ENCODE results near the gene NPEPPS. TPM values are rescaled to one million over a fixed set of nuclear protein-coding genes. Genes with fewer than 3 reads are reported as not detected.

Gene NPEPPS
- total and polyA plus RNA-seq, 9 donors: 96.8 to 166 (median 114) TPM

- DNase-seq: no peak
- H3K27ac ChIP-seq (ENCODE audit: low read length): no peak overlapping the region
- H3K4me1 ChIP-seq (ENCODE audit: control insufficient read depth, insufficient read depth, low read length): no peaks in the 10 kb centered on the region
- WGBS (ENCODE audit: insufficient coverage): 80% methylated on average over 1 of the region's 5 CpGs
- H3K36me3 ChIP-seq (ENCODE audit: control insufficient read depth, insufficient read depth, low read length): peaks cover 5% of the 10 kb centered on the region
- H3K9me3 ChIP-seq (replicated peaks; ENCODE audit: control insufficient read depth, low read depth, low read length): no peaks in the 10 kb centered on the region
- no peaks in the 10 kb centered on the region for H3K27me3 ChIP-seq (ENCODE audit: control insufficient read depth, insufficient read depth, low read length)
- no peak overlapping the region for H3K4me3 ChIP-seq (ENCODE audit: low read length)
These were observed 108.0 kb downstream of the NPEPPS start for GRCh38 chr17:47638903-47639302.

GRCh38 chr17:47640076-47640475, 109.2 kb downstream of the NPEPPS start:
- Histone ChIP-seq H3K4me3 (ENCODE audit: low read length) (no peak overlapping the region), H3K36me3 (ENCODE audit: control insufficient read depth, insufficient read depth, low read length) (peaks cover 2% of the 10 kb centered on the region), H3K9me3 (replicated peaks; ENCODE audit: control insufficient read depth, low read depth, low read length) (no peaks in the 10 kb centered on the region), H3K27ac (ENCODE audit: low read length) (no peak overlapping the region), H3K4me1 (ENCODE audit: control insufficient read depth, insufficient read depth, low read length) (no peaks in the 10 kb centered on the region), H3K27me3 (ENCODE audit: control insufficient read depth, insufficient read depth, low read length) (no peaks in the 10 kb centered on the region)
- no peak for DNase-seq
- WGBS (ENCODE audit: insufficient coverage): no CpG with 5 or more reads among the region's 3 CpGs

DNA sequence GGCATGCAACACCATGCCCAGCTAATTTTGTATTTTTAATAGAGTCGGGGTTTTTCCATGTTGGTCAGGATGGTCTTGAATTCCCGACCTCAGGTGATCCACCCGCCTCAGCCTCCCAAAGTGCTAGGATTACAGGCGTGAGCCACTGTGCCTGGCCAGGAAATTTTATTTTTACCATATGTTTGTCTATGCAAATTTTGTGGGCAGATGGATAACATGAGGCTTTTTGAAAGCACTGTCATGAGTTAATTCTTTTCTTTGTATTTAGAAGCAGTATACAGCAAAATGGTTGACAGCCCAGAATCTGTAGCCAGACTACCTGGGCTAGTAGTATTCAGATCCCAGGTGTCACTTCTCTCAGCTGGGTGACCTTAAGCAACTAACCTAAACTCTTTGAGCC, 110.3 kb downstream of the NPEPPS start:
- 100% methylated on average over 1 of the region's 4 CpGs for WGBS (ENCODE audit: insufficient coverage)
- no peaks in the 10 kb centered on the region for H3K27me3 ChIP-seq (ENCODE audit: control insufficient read depth, insufficient read depth, low read length)
- H3K36me3 ChIP-seq (ENCODE audit: control insufficient read depth, insufficient read depth, low read length): peaks cover 1% of the 10 kb centered on the region
- no peaks in the 10 kb centered on the region for H3K9me3 ChIP-seq (replicated peaks; ENCODE audit: control insufficient read depth, low read depth, low read length)
- no peak overlapping the region for H3K4me3 ChIP-seq (ENCODE audit: low read length)
- no peak for DNase-seq
- no peaks in the 10 kb centered on the region for H3K4me1 ChIP-seq (ENCODE audit: control insufficient read depth, insufficient read depth, low read length)
- H3K27ac ChIP-seq (ENCODE audit: low read length): no peak overlapping the region

DNA sequence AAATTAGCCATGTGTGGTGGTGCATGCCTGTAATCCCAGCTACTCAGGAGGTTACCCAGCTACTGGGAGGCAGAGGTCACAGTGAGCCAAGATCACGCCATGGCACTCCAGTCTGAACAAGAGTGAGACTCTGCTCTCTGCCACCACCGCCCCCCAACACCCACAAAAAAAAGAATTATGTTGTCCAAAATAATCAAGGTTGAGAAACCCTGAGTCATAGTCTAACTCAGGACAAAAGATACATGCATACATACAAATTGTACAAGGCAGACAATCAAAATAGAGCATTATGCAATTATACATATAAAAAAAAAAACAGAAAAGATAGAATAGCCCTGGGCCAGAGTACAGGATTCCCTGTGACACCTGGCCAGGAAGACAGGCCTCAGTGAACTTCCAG, 112.2 kb downstream of the NPEPPS start:
- Histone ChIP-seq H3K4me3 (ENCODE audit: low read length) (no peak overlapping the region), H3K27me3 (ENCODE audit: control insufficient read depth, insufficient read depth, low read length) (no peaks in the 10 kb centered on the region), H3K27ac (ENCODE audit: low read length) (no peak overlapping the region), H3K4me1 (ENCODE audit: control insufficient read depth, insufficient read depth, low read length) (peaks cover under 1% of the 10 kb centered on the region), H3K9me3 (replicated peaks; ENCODE audit: control insufficient read depth, low read depth, low read length) (no peaks in the 10 kb centered on the region), H3K36me3 (ENCODE audit: control insufficient read depth, insufficient read depth, low read length) (no peaks in the 10 kb centered on the region)
- WGBS (ENCODE audit: insufficient coverage): no CpG with 5 or more reads among the region's 2 CpGs
- DNase-seq: no peak

- Histone ChIP-seq H3K4me3 (ENCODE audit: low read length) (no peak overlapping the region), H3K36me3 (ENCODE audit: control insufficient read depth, insufficient read depth, low read length) (no peaks in the 10 kb centered on the region), H3K27ac (ENCODE audit: low read length) (no peak overlapping the region), H3K4me1 (ENCODE audit: control insufficient read depth, insufficient read depth, low read length) (peaks cover 9% of the 10 kb centered on the region), H3K9me3 (replicated peaks; ENCODE audit: control insufficient read depth, low read depth, low read length) (no peaks in the 10 kb centered on the region), H3K27me3 (ENCODE audit: control insufficient read depth, insufficient read depth, low read length) (no peaks in the 10 kb centered on the region)
- DNase-seq: no peak
- WGBS (ENCODE audit: insufficient coverage): 86% methylated on average over 5 of the region's 5 CpGs
These were observed 113.4 kb downstream of the NPEPPS start for GRCh38 chr17:47644324-47644723.

- 0% methylated on average over 58 of the region's 74 CpGs for WGBS (ENCODE audit: insufficient coverage)
- peaks cover 14% of the 10 kb centered on the region for H3K4me1 ChIP-seq (ENCODE audit: control insufficient read depth, insufficient read depth, low read length)
- peak; percentile 100 for DNase-seq
These were observed 118.5 kb downstream of the NPEPPS start, which contains the start of gene KPNB1 for GRCh38 chr17:47649153-47649971. Gene KPNB1, plus strand, starts transcription at chr17:47649919. Its CDS starts 326 bp downstream, at chr17:47650245.

DNA sequence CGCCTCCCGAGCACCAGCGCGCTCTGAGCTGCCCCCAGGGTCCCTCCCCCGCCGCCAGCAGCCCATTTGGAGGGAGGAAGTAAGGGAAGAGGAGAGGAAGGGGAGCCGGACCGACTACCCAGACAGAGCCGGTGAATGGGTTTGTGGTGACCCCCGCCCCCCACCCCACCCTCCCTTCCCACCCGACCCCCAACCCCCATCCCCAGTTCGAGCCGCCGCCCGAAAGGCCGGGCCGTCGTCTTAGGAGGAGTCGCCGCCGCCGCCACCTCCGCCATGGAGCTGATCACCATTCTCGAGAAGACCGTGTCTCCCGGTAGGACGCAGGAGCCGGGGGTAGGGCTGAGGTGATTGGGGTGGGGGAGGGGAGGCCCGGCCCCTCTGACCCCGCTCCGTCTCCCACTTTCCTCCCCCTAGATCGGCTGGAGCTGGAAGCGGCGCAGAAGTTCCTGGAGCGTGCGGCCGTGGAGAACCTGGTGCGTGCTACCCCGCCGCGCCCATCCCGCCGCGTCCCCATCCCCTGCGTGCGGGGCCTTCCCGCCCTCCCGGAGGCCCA, 119.1 kb downstream of the NPEPPS start:
- Histone ChIP-seq H3K27ac (ENCODE audit: low read length) (peak overlapping the region; percentile 95), H3K36me3 (ENCODE audit: control insufficient read depth, insufficient read depth, low read length) (peaks cover 32% of the 10 kb centered on the region), H3K4me3 (ENCODE audit: low read length) (peak overlapping the region; percentile 92), H3K27me3 (ENCODE audit: control insufficient read depth, insufficient read depth, low read length) (no peaks in the 10 kb centered on the region), H3K4me1 (ENCODE audit: control insufficient read depth, insufficient read depth, low read length) (peaks cover 14% of the 10 kb centered on the region), H3K9me3 (replicated peaks; ENCODE audit: control insufficient read depth, low read depth, low read length) (no peaks in the 10 kb centered on the region)
- DNase-seq: no peak
- 0% methylated on average over 8 of the region's 48 CpGs for WGBS (ENCODE audit: insufficient coverage)

More at GRCh38 chr17:47649153-47649971, 118.5 kb downstream of the NPEPPS start, which contains the start of gene KPNB1:
- Histone ChIP-seq H3K9me3 (replicated peaks; ENCODE audit: control insufficient read depth, low read depth, low read length) (no peaks in the 10 kb centered on the region), H3K27me3 (ENCODE audit: control insufficient read depth, insufficient read depth, low read length) (no peaks in the 10 kb centered on the region), H3K36me3 (ENCODE audit: control insufficient read depth, insufficient read depth, low read length) (peaks cover 25% of the 10 kb centered on the region), H3K4me3 (ENCODE audit: low read length) (peak within 1 kb of the TSS; percentile 92), H3K27ac (ENCODE audit: low read length) (peak within 1 kb of the TSS; percentile 95)

DNA sequence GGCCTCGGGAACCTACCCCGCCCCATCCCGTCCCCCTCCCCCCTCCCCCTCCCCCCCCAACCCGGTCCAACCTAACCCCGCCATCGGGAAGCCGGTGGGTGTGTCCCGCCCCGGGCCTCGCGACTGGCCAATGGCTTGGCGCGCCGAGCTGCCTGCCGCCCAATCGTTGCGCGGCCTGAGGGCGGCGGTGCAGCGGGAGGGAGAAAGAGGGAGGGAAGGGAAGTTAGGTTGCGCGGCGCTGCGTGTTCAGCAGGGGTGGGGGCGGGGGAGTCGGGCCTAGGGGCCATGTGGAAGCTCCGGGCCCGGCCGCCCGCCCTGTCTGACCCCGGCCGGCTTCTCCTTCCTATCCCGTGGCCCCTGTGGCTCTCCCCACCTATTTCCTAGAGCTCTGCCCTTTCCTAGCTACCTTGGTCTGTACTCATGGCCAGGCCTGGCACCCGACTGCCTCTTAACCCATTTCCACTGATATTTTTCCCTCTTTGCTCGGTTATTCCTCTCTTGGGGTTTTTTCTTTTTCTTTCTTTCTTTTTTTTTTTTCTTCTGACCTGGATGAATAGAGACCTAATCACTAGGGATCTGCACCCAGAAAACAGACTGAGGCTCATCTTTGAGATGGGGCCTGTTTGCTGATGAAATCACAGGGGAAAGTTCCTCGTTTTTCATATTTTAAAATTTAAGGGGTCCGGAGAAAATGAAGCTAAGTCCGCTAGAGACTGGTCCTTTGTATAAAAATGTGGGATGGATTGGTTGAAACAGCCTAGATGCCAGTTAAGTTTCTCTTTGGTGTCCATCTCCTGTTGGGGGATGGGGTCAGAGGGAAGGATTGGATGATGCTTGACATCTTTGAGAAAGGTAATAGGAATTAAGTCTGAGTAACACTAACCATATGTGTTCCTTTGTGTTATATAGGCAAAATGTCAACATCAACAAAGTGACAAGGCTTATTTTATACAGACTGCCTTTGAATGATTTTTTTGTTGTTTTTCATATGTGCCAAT, 119.9 kb downstream of the NPEPPS start:
- peak; percentile 99 for DNase-seq
- WGBS (ENCODE audit: insufficient coverage): 2% methylated on average over 25 of the region's 39 CpGs

GRCh38 chr17:47651704-47652103, 120.8 kb downstream of the NPEPPS start:
- no peak overlapping the region for H3K27ac ChIP-seq (ENCODE audit: low read length)

More for the DNA sequence above, 119.9 kb downstream of the NPEPPS start:
- Histone ChIP-seq H3K36me3 (ENCODE audit: control insufficient read depth, insufficient read depth, low read length) (peaks cover 38% of the 10 kb centered on the region), H3K4me1 (ENCODE audit: control insufficient read depth, insufficient read depth, low read length) (peaks cover 14% of the 10 kb centered on the region), H3K27me3 (ENCODE audit: control insufficient read depth, insufficient read depth, low read length) (no peaks in the 10 kb centered on the region), H3K9me3 (replicated peaks; ENCODE audit: control insufficient read depth, low read depth, low read length) (no peaks in the 10 kb centered on the region), H3K27ac (ENCODE audit: low read length) (peak overlapping the region; percentile 95), H3K4me3 (ENCODE audit: low read length) (peak overlapping the region; percentile 92)

More at GRCh38 chr17:47651704-47652103, 120.8 kb downstream of the NPEPPS start:
- no peak overlapping the region for H3K4me3 ChIP-seq (ENCODE audit: low read length)
- H3K4me1 ChIP-seq (ENCODE audit: control insufficient read depth, insufficient read depth, low read length): peaks cover 14% of the 10 kb centered on the region
- no peaks in the 10 kb centered on the region for H3K9me3 ChIP-seq (replicated peaks; ENCODE audit: control insufficient read depth, low read depth, low read length)
- no peaks in the 10 kb centered on the region for H3K27me3 ChIP-seq (ENCODE audit: control insufficient read depth, insufficient read depth, low read length)
- DNase-seq: no peak
- peaks cover 41% of the 10 kb centered on the region for H3K36me3 ChIP-seq (ENCODE audit: control insufficient read depth, insufficient read depth, low read length)
- 60% methylated on average over 1 of the region's 2 CpGs for WGBS (ENCODE audit: insufficient coverage)
